DMS53 treated with DMSO at 0.1 percent for 48 hours (cell line): ENCODE data around the gene ADAMTS18.
A peak's percentile ranks its signal among the peaks of the same experiment; 100 is the strongest.
"Not testable (repeated sequence)": the region's sequence is repeated elsewhere in the genome, so short reads cannot be mapped to it uniquely, and the experiment has no call there.

Experiments
- DNase-seq: peaks from one replicate; lab custom pipeline; 2025; ENCODE audit not compliant: unreplicated experiment; lab: John Stamatoyannopoulos, UW

Gene ADAMTS18, protein sequence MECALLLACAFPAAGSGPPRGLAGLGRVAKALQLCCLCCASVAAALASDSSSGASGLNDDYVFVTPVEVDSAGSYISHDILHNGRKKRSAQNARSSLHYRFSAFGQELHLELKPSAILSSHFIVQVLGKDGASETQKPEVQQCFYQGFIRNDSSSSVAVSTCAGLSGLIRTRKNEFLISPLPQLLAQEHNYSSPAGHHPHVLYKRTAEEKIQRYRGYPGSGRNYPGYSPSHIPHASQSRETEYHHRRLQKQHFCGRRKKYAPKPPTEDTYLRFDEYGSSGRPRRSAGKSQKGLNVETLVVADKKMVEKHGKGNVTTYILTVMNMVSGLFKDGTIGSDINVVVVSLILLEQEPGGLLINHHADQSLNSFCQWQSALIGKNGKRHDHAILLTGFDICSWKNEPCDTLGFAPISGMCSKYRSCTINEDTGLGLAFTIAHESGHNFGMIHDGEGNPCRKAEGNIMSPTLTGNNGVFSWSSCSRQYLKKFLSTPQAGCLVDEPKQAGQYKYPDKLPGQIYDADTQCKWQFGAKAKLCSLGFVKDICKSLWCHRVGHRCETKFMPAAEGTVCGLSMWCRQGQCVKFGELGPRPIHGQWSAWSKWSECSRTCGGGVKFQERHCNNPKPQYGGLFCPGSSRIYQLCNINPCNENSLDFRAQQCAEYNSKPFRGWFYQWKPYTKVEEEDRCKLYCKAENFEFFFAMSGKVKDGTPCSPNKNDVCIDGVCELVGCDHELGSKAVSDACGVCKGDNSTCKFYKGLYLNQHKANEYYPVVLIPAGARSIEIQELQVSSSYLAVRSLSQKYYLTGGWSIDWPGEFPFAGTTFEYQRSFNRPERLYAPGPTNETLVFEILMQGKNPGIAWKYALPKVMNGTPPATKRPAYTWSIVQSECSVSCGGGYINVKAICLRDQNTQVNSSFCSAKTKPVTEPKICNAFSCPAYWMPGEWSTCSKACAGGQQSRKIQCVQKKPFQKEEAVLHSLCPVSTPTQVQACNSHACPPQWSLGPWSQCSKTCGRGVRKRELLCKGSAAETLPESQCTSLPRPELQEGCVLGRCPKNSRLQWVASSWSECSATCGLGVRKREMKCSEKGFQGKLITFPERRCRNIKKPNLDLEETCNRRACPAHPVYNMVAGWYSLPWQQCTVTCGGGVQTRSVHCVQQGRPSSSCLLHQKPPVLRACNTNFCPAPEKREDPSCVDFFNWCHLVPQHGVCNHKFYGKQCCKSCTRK (N-terminal part only)

DNA sequence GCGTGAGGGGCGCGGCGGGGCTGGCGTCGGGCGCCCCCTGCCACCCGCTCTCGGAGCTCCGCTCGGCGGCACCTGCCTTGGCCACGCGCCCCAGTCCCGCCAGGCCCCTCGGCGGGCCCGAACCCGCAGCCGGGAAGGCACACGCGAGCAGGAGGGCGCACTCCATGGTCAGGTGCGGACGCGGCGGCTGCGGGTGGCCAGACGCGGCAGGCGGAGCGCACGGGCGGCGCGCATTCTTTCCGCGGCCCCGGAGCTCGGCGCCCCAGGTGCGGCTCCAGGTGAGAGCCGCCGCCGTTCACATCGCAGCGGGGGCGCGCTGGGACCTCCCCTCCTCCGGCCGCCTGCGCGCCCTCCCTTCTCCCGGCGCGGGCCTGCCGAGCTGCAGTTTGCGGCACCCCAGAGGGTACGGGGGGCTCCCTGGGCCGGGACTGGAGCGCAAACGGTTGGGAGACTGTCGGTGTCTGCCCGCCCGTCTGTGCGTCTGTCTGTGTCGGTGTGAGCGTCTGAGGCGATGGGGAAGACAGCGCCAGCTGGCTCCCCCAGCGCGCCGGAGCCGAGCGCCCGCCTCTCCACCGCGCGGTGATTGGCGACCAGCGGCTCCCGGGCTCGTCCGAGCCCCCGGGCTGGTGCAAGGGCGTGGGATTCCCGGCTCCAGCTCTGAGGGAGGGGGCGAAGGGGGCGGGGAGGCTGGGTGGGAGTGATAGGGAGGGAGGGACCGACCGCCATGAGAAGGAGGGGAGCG lies at the start of gene ADAMTS18:
Gene ADAMTS18, minus strand, starts transcription at position 505 of the 742 bp plus-strand sequence. Its CDS starts 339 bp downstream, at position 166.
- peak; percentile 25 for DNase-seq

DNA sequence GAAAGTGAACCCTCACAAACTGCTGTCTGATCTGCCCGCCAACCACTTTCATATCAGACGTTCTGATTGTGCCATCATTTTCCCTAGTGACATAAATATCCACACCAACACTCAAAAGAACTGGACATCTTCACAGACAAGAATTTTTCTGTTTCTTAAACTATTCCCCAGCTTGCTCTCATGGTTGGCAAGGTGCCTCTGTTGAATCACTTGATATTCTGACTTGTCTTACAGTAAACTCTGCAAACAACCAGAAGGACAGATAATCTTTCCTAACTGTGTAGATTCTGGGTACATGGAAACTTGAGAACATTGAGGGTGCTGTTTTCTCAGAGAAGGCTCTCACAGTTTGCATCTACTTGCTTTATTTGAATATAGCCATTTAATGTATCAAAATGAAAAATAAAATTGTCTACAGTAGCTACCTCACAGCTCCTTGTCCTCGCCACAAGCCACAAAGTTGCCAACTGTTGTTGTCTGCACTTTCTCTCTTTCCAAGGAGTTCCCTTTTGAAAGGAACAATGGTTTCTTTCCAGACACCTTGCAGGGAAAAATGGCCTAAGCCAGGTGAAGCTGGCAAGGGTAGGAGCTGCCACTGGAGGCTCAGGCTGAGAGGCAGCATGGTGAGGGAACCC lies 46.0 kb upstream of the ADAMTS18 start:
- DNase-seq, result no peak

DNA sequence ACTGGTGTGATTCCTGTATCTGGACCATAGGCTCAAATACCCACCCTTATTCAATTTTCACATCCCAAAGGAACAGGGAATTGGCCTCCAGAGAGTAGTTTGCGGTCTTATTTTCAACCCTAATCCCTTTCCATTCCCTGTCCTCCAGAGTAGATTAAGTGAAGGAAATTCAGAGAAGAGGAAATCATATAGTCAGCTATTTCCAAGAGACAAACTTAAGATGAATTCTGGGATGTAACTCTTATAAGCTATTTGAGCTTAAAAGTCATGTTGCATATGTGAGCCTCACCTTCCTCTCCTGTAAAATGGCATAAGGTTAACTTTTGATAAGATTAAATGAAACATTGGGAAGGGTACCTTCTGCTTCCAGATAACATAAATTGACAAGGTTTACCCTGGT lies 37.4 kb upstream of the ADAMTS18 start:
- no peak for DNase-seq

DNA sequence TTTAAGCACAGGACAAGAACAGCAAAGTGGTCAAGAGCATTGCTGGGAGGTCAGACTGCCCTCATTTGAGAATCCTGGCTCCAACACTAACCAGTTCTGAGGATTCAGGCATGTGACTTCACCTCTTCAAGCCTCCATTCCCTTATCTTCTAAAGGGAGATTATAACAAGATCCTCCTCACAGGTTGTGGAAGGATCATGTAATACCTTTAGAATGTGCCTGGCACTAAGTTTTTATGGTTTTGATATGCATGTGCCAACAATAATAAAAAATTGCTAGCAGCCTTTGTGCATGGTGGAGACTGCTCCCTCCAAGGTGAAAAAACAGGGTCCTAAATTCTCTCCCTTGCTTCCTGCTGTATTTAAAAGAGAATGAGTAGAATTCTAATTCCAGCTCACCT lies 36.0 kb upstream of the ADAMTS18 start:
- no peak for DNase-seq

DNA sequence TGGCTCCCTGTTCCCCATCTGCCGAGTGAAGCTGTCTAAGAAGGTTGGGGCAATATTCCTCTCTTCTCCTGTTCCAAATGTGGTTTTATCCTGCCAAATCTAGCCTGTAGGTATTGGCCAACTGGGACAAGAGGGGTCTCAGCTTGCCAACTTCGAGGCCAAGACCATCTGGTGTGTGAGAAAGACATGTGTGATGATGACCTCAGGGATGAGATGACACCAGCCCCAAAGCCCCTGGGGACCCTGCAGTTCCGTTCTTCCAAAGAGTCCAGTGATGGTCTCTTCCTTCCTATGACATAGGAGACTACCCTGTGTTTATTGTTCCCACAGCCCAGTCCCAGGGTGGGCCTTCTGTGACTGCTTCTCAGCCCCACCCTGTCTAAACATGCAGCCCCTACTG lies 34.8 kb upstream of the ADAMTS18 start:
- DNase-seq, result no peak

DNA sequence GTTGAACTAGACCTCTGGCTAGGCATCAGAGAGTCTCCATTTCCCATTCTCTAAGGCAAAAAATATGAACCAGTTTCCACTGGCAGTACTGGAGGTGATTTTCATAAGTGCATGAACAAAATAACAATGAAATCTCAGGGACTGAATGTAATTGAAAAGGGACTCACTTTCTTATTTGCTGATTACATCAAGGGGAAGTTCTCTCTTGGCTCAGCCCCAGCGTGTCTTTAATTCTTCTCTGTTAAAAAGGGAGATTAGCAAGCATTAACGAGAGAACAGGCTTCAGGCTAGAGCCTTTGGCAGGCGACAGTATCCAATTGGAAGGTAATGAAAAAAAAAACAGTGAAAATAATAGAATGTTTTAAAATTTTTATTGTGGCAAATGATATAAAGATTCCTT lies 34.0 kb upstream of the ADAMTS18 start:
- DNase-seq, result no peak

DNA sequence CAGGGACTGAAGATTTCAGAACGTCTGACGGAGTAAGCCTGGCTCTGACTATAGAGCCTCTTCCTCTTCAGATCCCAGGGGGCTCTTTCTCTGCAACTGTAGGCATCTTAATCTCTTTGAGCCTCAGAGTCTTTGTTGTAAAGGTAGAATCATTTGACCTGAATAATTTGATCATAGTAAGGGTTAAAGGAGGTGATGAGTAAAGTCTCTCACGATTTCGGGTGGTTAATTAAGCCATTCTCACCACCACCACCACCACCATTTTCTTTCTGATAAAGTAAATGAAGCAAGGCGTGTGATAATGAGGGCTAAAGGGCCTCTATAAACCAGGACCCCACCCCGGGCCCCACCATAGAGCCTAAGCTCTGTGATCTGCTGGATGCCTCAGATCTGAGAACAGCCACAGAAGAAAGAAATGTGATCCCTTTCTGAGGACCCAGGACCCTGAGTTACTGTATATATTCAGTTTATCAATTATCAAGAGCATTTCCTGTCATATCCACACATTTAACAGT lies 33.0 kb upstream of the ADAMTS18 start:
- no peak for DNase-seq

DNA sequence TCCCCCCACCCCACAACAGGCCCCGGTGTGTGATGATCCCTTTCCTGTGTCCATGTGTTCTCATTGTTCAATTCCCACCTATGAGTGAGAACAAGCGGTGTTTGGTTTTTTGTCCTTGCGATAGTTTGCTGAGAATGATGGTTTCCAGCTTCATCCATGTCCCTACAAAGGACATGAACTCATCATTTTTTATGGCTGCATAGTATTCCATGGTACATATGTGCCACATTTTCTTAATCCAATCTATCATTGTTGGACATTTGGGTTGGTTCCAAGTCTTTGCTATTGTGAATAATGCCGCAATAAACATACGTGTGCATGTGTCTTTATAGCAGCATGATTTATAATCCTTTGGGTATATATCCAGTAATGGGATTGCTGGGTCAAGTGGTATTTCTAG lies 28.8 kb upstream of the ADAMTS18 start:
- not testable (repeated sequence) for DNase-seq

DNA sequence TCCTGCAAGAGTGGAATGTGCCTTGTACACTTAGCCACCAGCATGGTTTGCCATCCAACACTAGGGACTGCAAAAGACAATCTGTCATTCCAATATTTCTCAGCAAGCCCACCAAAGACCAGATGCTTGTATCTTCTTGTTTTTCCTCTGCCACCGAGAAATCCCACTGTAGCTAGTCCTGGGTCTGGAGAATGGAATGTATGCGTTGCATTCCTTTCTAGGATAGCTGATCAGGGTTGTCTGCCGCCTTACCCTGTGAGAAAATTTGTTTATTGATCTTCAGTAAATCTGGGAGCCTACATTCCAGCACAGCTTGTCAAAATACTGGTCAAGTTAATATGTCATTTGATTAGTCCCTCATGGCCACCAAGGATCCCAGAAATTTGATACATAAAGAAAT lies 28.1 kb upstream of the ADAMTS18 start:
- no peak for DNase-seq

DNA sequence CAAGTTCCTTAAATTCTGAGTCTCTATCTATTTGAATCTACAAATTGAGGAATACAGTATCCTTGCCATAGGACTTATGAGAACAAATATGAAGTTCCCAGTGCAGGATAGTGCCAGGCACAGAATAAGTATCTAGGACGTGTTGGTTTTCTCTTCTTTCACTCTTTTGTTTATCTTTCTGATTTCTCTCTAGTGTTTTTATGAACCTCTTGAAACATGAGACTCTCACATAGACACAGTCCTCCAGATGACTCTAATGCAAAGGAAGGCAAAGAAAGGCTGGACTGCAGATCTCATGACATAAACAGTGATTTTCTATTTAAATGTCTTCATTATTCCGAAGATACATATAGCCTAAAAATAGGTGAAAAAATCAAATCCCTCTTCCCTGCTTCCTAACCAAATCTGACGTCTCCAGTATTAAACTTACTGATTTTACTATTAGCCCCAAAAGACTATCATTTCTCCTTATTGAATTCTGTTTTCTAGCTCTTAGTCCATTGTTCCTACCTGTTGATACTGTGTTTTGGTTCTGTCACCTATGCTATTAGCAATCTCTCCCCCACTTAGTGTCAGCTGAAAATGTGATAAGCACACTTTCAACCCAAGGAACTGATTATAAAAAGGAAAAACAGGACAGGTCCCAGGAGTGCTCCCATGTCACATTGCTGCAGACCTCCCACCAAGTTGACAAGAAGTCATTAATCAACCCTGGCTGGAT lies 24.9 kb upstream of the ADAMTS18 start:
- no peak for DNase-seq

DNA sequence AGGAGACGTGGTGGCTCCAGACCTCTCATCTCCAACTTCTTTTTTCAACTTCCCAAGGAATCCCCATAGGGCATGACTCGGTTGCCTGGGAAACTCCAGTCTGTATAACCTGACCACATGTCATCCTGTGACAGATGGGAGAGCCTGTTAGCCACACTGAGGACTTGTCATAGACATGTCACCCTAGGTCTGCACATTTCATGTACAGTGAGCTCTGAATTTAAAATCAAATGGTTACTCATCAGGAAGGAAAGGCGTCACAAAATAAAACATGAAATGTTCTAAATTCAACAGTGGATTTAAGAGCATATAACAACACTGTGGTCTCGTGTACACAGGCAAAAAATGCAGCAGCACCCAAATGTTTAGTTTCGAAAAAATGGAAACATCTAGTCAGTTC lies 22.2 kb upstream of the ADAMTS18 start:
- no peak for DNase-seq

DNA sequence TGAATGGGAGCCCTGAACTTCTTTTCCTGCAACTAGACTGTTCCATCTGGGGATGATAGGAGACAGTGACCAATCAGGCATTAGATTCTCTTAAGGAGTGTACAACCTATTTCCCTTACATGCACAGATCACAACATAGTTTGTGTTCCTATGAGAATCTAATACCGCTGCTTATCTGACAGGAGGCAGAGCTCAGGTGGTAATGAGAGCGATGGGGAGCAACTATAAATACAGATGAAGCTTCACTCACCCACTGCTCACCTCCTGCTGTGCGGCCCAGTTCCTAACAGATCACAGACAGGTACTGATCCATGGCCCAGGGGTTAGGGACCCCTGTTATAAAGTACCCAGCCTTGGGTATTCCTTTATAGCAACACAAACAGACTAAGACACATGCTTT lies 17.4 kb upstream of the ADAMTS18 start:
- DNase-seq, result no peak

DNA sequence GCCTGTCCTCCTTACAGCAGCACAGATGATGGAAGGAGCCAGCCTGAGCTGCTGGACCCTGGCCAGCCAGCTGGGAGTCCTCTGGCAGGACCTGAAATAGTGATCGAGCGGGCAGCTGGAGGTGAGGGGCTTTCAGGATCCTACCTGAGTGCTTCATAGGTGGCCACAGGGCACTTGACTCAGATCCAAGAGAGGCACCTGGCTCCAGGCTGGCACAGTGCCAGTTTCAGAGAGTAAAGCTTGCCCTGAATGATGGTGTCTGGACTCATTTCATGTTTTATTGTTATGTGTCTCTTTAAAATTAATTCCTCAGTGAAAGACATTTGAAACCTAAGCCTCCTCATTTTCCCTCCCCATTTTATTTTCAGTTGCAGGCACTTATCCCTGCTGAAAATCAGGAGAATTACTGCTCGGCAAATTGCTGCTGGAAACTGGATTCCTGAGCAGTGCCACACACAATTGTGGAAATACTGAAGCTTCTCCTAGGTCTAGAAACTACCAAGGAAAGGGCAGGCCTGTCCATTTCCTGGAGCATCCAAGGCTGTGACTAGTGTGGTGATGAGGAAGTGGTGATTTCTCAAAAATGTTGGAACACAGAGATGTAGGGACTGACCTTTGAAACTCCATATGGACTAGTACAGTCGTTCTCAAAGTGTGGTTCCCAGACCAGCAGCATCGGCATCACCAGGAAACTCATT lies 16.1 kb upstream of the ADAMTS18 start:
- DNase-seq, result peak; percentile 90

DNA sequence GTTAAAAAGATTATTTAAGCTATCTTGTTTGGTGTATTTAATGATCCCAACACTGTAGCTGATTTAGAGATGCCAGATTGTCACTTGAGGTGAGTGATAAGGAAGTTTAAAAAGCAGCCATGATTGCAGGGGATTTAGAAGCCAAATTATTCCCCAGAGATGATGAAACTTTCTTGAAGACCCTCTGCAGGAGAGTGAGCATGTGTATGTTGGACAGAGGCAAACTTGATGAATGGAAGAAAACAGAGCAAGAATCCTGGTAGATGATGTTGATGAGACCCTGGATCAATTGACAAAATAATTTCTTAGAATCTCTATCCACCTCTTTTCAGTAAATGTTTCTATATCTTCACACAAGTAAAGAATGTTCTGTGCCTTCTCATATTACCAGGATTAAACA lies 14.4 kb upstream of the ADAMTS18 start:
- no peak for DNase-seq

DNA sequence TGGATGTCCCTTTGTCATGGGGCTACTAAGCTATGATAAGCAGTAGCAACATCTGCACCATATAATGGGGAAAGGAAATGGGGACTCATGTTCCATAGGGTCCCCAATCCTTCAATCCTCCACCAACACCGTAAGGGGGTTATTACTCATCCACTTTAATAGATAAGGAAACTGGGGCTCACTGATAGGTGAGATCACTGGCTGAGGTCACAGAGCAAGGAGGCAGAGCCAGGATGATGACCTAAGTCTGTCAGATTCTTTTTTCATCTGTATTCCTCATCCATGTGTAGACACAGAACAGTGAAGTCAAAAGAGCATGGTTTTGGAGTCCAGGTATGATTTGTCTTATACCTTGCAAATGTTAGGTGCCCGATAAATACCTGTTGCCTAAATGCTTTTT lies 10.5 kb upstream of the ADAMTS18 start:
- no peak for DNase-seq

DNA sequence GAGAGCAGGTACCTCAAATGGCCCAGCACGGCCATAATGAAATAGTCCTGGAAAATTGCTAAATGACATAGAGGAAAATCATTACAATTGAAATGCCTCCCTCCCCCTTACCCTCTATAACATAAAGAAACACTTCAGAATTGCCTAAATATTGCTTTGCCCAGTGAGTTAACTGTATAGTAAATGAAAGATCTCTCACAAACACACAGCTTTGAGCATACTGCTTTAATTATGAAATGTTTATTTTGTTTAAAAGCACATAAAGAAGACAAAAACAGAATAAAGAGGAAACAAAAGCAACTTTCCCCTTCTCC lies 9.3 kb upstream of the ADAMTS18 start:
- DNase-seq, result no peak

DNA sequence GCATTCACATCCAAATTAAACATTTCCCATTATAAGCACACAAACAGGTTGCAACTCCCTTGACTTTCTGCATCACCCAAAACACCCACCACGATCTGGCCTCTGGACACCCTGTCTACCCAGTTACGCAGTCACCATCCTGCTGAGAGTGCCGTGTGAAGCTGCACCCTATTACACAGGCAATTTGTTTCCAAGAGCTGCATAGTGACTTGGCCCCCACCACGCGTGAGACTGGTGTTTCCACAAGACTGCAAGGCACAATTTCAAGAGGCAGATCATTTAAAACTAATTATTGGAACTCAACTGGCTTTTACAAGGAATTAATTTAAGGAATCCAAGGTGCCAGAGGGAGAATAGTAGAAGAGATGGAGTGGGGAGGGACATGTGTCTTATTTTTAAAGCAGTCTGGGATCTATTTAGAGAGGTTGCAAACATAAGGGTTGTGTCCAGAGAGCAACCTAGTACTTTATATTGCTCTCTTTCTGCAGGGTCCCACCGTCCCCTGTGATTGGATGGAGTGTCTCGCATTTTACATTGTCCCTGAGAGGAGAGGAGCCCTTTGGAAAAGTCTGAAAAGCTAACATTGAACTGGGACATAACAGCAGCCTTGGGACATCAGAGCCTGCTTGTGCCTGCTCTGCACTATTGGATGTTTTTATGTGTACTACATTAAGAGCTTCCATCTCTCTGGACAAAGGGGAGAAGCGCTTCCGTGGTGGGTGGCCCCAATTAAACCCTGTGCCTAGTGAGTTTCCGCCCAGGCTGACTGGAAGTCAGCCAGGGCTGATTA lies 8.7 kb upstream of the ADAMTS18 start:
- DNase-seq, result no peak

DNA sequence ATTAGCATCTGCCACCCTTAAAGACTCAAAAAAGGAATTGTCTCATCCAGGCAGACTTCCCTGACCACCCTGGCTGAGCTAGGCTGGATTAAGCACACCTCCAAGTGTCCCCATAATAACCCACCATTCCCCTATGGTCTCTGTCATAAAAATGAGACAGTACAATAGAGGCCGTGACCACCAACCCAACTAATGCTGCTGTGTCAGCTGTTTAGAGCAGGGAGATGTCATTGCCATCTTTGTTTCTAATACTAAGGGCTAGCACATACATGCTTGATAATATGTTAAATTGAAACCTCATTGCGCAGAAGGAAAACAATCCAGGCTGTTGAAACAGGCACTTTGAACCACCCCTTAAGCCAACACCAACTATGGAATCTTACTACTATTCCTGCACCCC lies 7.2 kb upstream of the ADAMTS18 start:
- no peak for DNase-seq
